Natural killer cell (primary cell): ENCODE data around the gene TGM3. TPM values are rescaled to one million over a fixed set of nuclear protein-coding genes. Genes with fewer than 3 reads are reported as not detected.

Experiments used
- ATAC-seq, 3 donors: fragments of 150-1000 bp in 2 of 3; fragments of 200-7000 bp in 1 of 3; cut with Tn5 transposase; 1 replicate in 1 of 3; 2 replicates in 2 of 3; pipeline ENCODE4 v1.10.0; 2021; ENCODE audit warnings: mild to moderate bottlenecking in 2 of 3, moderate library complexity in 2 of 3
- DNase-seq, 2 donors: peaks; one replicate each; pipeline versions ENCODE4 v3.0.0 to v3.0.0-alpha.2; 2013 to 2021; ENCODE audit warnings: mixed read lengths in 1 of 2
- H3K27ac ChIP-seq: one replicate; pipeline ENCODE4 v1.5.1; 2013; ENCODE audit warnings: mild to moderate bottlenecking, low read length
- H3K27me3 ChIP-seq: one replicate; pipeline ENCODE4 v1.6.1; 2013; ENCODE audit warnings: low read length; ENCODE audit not compliant: control insufficient read depth, insufficient read depth
- H3K36me3 ChIP-seq: one replicate; pipeline ENCODE4 v1.6.1; 2013; ENCODE audit warnings: low read length; ENCODE audit not compliant: control insufficient read depth, insufficient read depth
- H3K4me1 ChIP-seq: one replicate; pipeline ENCODE4 v1.6.1; 2013; ENCODE audit warnings: low read length; ENCODE audit not compliant: control insufficient read depth, insufficient read depth
- H3K4me3 ChIP-seq: one replicate; pipeline ENCODE4 v1.5.1; 2013; ENCODE audit warnings: low read length
- H3K9me3 ChIP-seq: one replicate; pipeline ENCODE4 v1.6.1; 2013; ENCODE audit warnings: low read length; ENCODE audit not compliant: control insufficient read depth, insufficient read depth
- H3K27ac Mint-ChIP-seq, 2 donors: one replicate each; pipeline ENCODE4 v1.8.0; 2022; ENCODE audit warnings: mild to moderate bottlenecking in 2 of 2, mixed read lengths in 2 of 2, moderate library complexity in 1 of 2
- H3K27me3 Mint-ChIP-seq, 2 donors: one replicate each; pipeline ENCODE4 v1.8.0; 2022; ENCODE audit warnings: low read depth in 2 of 2, mixed read lengths in 2 of 2
- H3K36me3 Mint-ChIP-seq: one replicate; pipeline ENCODE4 v1.8.0; 2022; ENCODE audit warnings: mixed read lengths
- H3K4me1 Mint-ChIP-seq, 2 donors: one replicate each; pipeline ENCODE4 v1.8.0; 2022; ENCODE audit warnings: mixed read lengths in 2 of 2
- H3K4me3 Mint-ChIP-seq: one replicate; pipeline ENCODE4 v1.8.0; 2022; ENCODE audit warnings: mild to moderate bottlenecking, moderate library complexity, mixed read lengths
- H3K9me3 Mint-ChIP-seq, 2 donors: one replicate each; pipeline ENCODE4 v1.8.0; 2022; ENCODE audit warnings: mixed read lengths in 2 of 2
- CTCF ChIP-seq: fragments of 200-600 bp; IDR thresholded peaks from one replicate; pipeline ENCODE4 v1.8.0; 2022; ENCODE audit warnings: antibody characterized with exemption
- WGBS: methylation state at CpG from one replicate; pipeline ENCODE4 v1.1.7; 2013; ENCODE audit warnings: missing lambda C conversion rate; ENCODE audit not compliant: insufficient coverage; 5-methylcytosine and 5-hydroxymethylcytosine counted together
- intact Hi-C: fragments of 100-400 bp; cut with micrococcal nuclease; formaldehyde crosslinking; loops from one replicate; pipeline ENCODE4 v1.14.2; 2022
- total RNA-seq, 4 donors: library from RNA; stranded (reverse); fragments of 120-200 nt in 1 of 4; gene quantifications; one replicate each; pipeline versions ENCODE4 v1.2.3 to v1.2.4, GENCODE V29; 2013 to 2022

The TGM3 gene
- total RNA-seq, 3 donors from 2014 or later (not counting 1 experiment from before 2014, with no cell fraction given) = not detected

GRCh38 chr20:2296524-2297356 is 939 bp downstream of the TGM3 start:
- 73% methylated on average over 5 of the region's 5 CpGs for WGBS
- no peak for TF ChIP-seq CTCF
- intact Hi-C loops = no loop called here

GRCh38 chr20:2297357-2297728 is 1.5 kb downstream of the TGM3 start:
- intact Hi-C loops = no loop called here
- no peak overlapping the region for H3K27ac ChIP-seq
- Mint-ChIP-seq H3K27ac (no peak overlapping the region), H3K4me1 (no peaks in the 10 kb centered on the region), H3K27me3 (peaks cover 0 to 6% of the 10 kb centered on the region in 2 donors), H3K36me3 (no peaks in the 10 kb centered on the region), H3K9me3 (no peaks in the 10 kb centered on the region), H3K4me3 (no peak overlapping the region)
- no peak for ATAC-seq
- DNase-seq = no peak
- no peak for TF ChIP-seq CTCF
- WGBS = 73% methylated on average over 7 of the region's 7 CpGs
- no peaks in the 10 kb centered on the region for H3K9me3 ChIP-seq
- H3K4me3 ChIP-seq = no peak overlapping the region
- H3K27me3 ChIP-seq = no peaks in the 10 kb centered on the region
- H3K36me3 ChIP-seq = no peaks in the 10 kb centered on the region
- H3K4me1 ChIP-seq = peaks cover 9% of the 10 kb centered on the region

More at GRCh38 chr20:2296524-2297356, 939 bp downstream of the TGM3 start:
- H3K9me3 ChIP-seq = no peaks in the 10 kb centered on the region
- DNase-seq (no peak), ATAC-seq (no peak)
- H3K4me3 ChIP-seq = no peak overlapping the region
- H3K27me3 ChIP-seq = no peaks in the 10 kb centered on the region
- H3K4me3 Mint-ChIP-seq = no peak overlapping the region
- H3K36me3 Mint-ChIP-seq = no peaks in the 10 kb centered on the region
- no peak overlapping the region for H3K27ac ChIP-seq
- no peaks in the 10 kb centered on the region for H3K4me1 Mint-ChIP-seq
- peaks cover 5% of the 10 kb centered on the region for H3K4me1 ChIP-seq
- peaks cover 0 to 6% of the 10 kb centered on the region in 2 donors for H3K27me3 Mint-ChIP-seq
- no peaks in the 10 kb centered on the region for H3K9me3 Mint-ChIP-seq
- no peaks in the 10 kb centered on the region for H3K36me3 ChIP-seq
- no peak overlapping the region for H3K27ac Mint-ChIP-seq

GRCh38 chr20:2298116-2298515 is 2.3 kb downstream of the TGM3 start:
- Histone ChIP-seq H3K4me1 (peaks cover 9% of the 10 kb centered on the region), H3K27me3 (no peaks in the 10 kb centered on the region), H3K9me3 (no peaks in the 10 kb centered on the region), H3K27ac (no peak overlapping the region), H3K36me3 (no peaks in the 10 kb centered on the region), H3K4me3 (no peak overlapping the region)
- H3K4me1 Mint-ChIP-seq = no peaks in the 10 kb centered on the region
- ATAC-seq (no peak), DNase-seq (no peak)
- no peak for TF ChIP-seq CTCF
- H3K36me3 Mint-ChIP-seq = no peaks in the 10 kb centered on the region
- intact Hi-C loops = no loop called here
- H3K27ac Mint-ChIP-seq = no peak overlapping the region
- H3K9me3 Mint-ChIP-seq = no peaks in the 10 kb centered on the region
- H3K27me3 Mint-ChIP-seq = peaks cover 0 to 6% of the 10 kb centered on the region in 2 donors
- H3K4me3 Mint-ChIP-seq = no peak overlapping the region
- WGBS = 88% methylated on average over 2 of the region's 2 CpGs

GRCh38 chr20:2298701-2299100 is 2.9 kb downstream of the TGM3 start:
- Mint-ChIP-seq H3K9me3 (no peaks in the 10 kb centered on the region), H3K4me3 (no peak overlapping the region), H3K36me3 (no peaks in the 10 kb centered on the region), H3K4me1 (no peaks in the 10 kb centered on the region), H3K27ac (no peak overlapping the region), H3K27me3 (peaks cover 0 to 6% of the 10 kb centered on the region in 2 donors)
- Histone ChIP-seq H3K4me3 (no peak overlapping the region), H3K9me3 (no peaks in the 10 kb centered on the region), H3K36me3 (no peaks in the 10 kb centered on the region), H3K4me1 (peaks cover 9% of the 10 kb centered on the region), H3K27ac (no peak overlapping the region), H3K27me3 (no peaks in the 10 kb centered on the region)
- WGBS = 95% methylated on average over 5 of the region's 5 CpGs
- intact Hi-C loops = no loop called here
- no peak for ATAC-seq
- DNase-seq = no peak
- no peak for TF ChIP-seq CTCF
